OCI-LY1 (cell line): ENCODE results near the gene FBXO7.
"Not testable (repeated sequence)": the region's sequence is repeated elsewhere in the genome, so short reads cannot be mapped to it uniquely, and the experiment has no call there.

Source experiments
- CTCF ChIP-seq: fragments of 200-600 bp; sonication (generic), shearing (Covaris generic); IDR thresholded peaks from 2 replicates; pipeline ENCODE4 v1.5.1; 2017; ENCODE audit warnings: mild to moderate bottlenecking, antibody characterized with exemption, low read length, moderate library complexity, mixed read lengths
- EZH2 ChIP-seq: fragments of 200-600 bp; sonication (generic), shearing (Covaris generic); IDR thresholded peaks from 2 replicates; pipeline ENCODE4 v1.8.0; 2017; ENCODE audit warnings: borderline replicate concordance, mixed run types, mild to moderate bottlenecking, antibody characterized with exemption, low read length, moderate library complexity, mixed read lengths

GRCh38 chr22:32478552-32478951 lies 3.9 kb downstream of the FBXO7 start:
- TF ChIP-seq CTCF, EZH2: not testable (repeated sequence)
